T-helper 1 cell treated with Interleukin-12 subunit alpha and Interleukin-12 subunit beta and Interleukin-4 antibody, amounts not matched to agents 30 ng/mL and 1 ng/mL, for 36 hours (primary cell): ENCODE measurements around the gene DRC3. TPM values are rescaled to one million over a fixed set of nuclear protein-coding genes. Genes with fewer than 3 reads are reported as not detected.
"Not testable (repeated sequence)": the region's sequence is repeated elsewhere in the genome, so short reads cannot be mapped to it uniquely, and the experiment has no call there.

Experiments used
- intact Hi-C: fragments of 100-400 bp; cut with micrococcal nuclease; formaldehyde crosslinking; loops from one replicate; pipeline ENCODE4 v1.15.1; 2024
- total RNA-seq: library from RNA; stranded (reverse); gene quantifications from 2 replicates; pipeline ENCODE4 v1.2.3, GENCODE V29; 2022

DRC3 gene
- total RNA-seq, 1 donor from 2014 or later = not detected

GRCh38 chr17:17989618-17990017 lies 17.0 kb downstream of the DRC3 start:
- intact Hi-C loops = no loop called here

GRCh38 chr17:17990282-17990681 lies 17.6 kb downstream of the DRC3 start:
- intact Hi-C loops = no loop called here

DNA sequence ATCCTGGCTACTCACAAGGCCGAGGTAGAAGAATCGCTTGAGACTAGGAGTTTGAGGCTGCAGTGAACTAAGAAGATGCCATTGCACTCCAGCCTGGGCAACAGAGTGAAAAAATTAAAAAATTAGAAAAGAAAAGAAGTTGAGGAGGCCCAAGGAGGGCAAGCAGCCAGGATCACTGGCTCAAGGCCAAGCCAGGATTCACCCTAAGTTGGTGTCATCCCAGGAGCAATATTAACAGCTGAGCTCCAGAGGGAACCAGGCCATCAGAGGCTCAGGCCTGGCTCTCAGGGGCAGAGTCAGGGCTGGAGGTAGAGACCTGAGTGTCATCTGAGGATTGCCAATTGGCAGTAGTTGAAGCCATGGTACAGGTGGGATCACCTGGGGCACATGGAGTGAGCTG lies 20.7 kb downstream of the DRC3 start:
- intact Hi-C loops = no loop called here

- intact Hi-C loops = no loop called here
These were observed 21.2 kb downstream of the DRC3 start for GRCh38 chr17:17993852-17994251.

- intact Hi-C loops = no loop called here
These were observed 21.8 kb downstream of the DRC3 start for GRCh38 chr17:17994271-17995069.

DNA sequence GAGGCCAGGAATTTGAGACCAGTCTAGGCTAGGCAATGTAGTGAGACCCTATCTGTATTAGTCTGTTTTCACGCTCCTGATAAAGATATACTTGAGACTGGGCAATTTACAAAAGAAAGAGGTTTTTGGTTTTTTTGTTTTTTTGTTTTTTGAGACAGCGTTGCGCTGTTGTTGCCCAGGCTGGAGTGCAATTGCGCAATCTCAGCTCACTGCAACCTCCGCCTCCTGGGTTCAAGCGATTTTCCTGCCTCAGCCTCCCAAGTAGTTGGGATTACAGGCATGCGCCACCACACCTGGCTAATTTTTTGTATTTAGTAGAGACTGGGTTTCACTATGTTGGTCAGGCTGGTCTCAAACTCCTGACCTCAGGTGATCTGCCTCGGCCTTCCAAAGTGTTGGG lies 23.2 kb downstream of the DRC3 start:
- intact Hi-C loops = not testable (repeated sequence)

GRCh38 chr17:17998934-17999333 lies 26.3 kb downstream of the DRC3 start:
- intact Hi-C loops = no loop called here

DNA sequence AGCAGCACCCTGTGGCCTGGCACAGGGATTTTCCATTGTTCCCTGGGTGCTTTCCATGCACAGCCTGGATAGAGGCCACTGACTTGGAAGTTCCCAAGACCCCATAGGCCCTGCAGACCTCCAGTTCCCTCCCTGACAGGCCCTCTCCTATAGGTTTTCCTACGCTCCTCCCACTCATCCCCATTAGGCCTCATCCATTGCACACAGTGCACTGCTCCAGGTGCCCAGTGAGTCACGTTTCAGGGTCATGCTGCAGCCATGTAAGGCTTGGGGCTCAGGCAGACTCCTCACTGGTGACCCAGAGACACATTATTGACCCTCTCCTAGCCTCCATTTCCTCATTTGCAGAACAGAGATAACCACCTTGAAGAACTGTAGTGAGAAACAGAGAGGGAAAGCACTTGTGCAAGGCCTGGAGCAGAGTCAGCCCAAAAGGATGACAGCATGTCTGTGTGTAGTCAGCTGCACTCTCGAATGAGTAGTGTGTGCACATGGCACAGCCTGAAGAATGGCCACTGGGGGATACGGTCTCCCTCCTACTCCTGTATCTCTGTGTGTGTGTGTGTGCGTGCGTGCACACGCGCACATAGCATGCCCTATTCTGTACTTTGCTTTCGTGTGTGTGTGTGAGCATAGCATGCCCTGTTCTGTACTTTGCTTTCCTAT lies 26.8 kb downstream of the DRC3 start:
- intact Hi-C loops = no loop called here

DNA sequence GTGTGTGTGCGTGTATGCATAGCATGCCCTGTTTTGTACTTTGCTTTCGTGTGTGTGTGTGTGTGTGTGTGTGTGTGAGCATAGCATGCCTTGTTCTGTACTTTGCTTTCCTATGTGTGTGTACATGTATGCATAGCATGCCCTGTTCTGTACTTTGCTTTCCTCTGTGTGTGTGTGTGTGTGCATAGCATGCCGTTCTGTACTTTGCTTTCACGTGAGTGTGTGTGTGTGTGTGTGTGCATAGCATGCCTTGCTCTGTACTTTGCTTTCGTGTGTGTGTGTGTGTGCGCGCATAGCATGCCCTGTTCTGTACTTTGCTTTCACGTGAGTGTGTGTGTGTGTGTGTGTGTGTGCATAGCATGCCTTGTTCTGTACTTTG lies 27.4 kb downstream of the DRC3 start:
- intact Hi-C loops = no loop called here

- intact Hi-C loops = no loop called here
These were observed 29.5 kb downstream of the DRC3 start for GRCh38 chr17:18002171-18002570.

- intact Hi-C loops = no loop called here
These were observed 31.7 kb downstream of the DRC3 start for GRCh38 chr17:18004345-18004744.

GRCh38 chr17:18004884-18005305 lies 32.2 kb downstream of the DRC3 start:
- intact Hi-C loops = no loop called here

- intact Hi-C loops = no loop called here
These were observed 32.8 kb downstream of the DRC3 start for GRCh38 chr17:18005496-18005895.

GRCh38 chr17:18006495-18007239 lies 34.0 kb downstream of the DRC3 start:
- intact Hi-C loops = no loop called here

DNA sequence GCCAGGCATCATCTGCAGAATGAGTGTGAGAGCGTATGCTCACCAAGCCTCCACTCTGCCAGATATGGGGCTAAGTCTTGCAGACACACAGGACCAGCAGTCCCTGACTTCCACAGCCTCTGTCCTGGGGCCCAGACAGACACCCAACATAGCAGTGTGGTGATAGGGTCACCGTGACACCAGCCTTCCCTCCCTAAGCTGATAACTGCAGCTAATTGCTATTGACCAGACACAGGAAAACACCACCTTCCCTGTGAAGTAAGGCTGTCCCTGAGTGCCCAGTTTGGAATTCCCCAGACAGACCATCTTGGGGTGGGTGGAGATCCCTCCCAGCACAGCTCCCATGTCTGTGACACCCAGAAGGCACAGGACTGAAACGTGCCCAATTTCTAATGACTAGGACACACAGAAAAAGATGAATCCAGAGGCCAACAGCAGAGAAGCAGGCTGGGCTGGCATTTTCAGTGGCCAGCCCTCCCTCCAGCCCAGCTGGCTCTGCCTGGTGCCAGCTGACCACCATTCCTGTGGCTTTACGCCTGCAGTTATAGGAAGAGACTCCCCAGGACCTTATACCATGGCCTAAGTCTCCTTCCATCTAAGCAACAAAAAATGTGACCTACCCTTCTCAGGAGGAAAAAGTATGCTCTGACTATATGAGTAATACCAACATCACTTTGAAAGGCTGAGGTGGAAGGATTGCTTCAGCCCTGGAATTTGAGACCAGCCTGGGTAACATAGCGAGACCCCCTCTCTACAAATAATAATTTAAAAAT lies 36.0 kb downstream of the DRC3 start:
- intact Hi-C loops = no loop called here

DNA sequence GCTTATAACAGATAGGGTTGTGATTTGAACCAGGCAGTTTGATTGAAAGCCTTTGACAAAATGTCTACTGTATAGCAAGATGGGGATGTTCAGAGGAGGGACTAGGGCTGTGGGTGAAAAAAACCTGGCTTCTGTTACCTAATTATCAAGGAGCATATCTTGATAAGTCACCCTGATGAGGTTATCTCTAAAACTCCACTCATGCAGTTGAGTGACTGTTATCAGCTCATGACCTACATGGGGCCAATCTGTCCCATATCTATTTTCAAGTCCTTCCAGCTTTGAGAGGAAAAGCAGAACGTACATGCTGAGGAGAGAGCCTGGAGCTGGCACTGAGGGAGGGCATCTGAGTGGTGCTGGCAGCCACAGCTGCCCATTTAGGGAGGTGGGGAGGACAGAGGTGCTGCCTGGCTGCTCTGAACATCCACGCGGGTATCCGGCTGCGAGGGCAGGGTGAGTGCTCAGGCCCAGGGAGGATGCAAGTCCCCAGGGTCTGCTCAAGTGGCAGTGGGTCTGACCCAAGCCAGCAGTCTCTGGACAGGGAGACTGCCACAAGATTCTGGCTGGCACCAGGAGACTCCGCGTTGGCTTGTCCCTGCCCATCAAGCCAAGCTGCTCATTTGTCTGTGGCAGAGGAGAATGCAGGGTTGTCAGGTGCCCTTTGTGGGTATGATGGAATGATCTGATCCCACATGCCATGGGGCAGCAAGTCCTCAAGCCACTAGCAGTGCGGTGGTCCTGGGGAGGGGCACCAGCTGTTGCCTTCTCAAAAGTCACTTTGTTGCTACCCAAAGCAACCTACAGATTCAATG lies 37.2 kb downstream of the DRC3 start:
- intact Hi-C loops = no loop called here

- intact Hi-C loops = no loop called here
These were observed 38.6 kb downstream of the DRC3 start for GRCh38 chr17:18011286-18011685.

GRCh38 chr17:18014006-18014405 lies 41.3 kb downstream of the DRC3 start:
- intact Hi-C loops = no loop called here

- intact Hi-C loops = no loop called here
These were observed 42.9 kb downstream of the DRC3 start for GRCh38 chr17:18015593-18015992.

DNA sequence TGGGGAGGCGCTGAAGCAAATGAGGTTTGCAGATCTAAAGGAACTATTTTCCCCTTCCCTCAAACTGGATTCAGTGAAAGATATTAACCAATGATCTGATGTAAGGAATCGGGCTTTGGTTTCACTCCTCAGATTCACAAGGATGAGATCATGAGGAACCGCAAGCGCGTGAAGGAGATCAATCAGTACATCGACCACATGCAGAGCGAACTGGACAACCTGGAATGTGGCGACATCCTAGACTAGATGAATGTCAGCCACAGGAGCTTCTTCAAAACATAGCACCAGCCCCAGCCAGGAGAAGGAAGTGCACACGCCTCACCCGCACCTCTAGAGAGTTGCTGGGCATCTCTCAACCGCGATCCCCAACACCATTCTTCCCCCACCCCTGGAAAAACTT lies 43.8 kb downstream of the DRC3 start:
- intact Hi-C loops = no loop called here

DNA sequence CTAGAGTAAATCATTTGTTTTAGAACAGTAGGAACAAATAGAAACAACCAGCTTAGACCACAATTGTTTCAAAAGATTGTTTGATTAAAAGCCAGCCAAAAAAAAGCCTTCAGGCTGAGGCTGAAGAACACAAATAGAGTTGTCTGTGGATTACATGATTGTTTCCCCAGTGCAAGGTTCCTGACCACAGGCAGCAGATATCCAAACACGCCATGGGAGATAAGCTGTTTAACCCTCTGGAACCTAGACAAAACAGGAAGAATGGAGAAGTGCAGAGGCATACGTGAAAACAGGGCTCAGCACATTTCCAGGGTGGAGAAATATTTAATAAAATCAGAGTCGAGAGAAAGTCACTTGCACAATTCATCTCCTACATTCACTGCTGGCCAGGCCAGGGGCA lies 45.3 kb downstream of the DRC3 start:
- intact Hi-C loops = no loop called here
